Mesenchymal stem cell (in vitro differentiated cells and primary cell): ENCODE results near the gene DYNC1H1.
"Not testable (repeated sequence)": the region's sequence is repeated elsewhere in the genome, so short reads cannot be mapped to it uniquely, and the experiment has no call there.

Experiments
- DNase-seq: peaks from one replicate; pipeline ENCODE4 v3.0.0-alpha.2; 2013
- H2AFZ ChIP-seq: one replicate; pipeline ENCODE4 v1.6.1; 2013; ENCODE audit warnings: low read depth, mild to moderate bottlenecking, control low read depth, inconsistent platforms, low read length, moderate library complexity
- H2AK5ac ChIP-seq: 2 replicates; pipeline ENCODE4 v1.6.1; 2013; ENCODE audit warnings: low read length, moderate library complexity, mild to moderate bottlenecking, inconsistent platforms; ENCODE audit not compliant: severe bottlenecking
- H2BK120ac ChIP-seq: one replicate; pipeline ENCODE4 v1.6.1; 2013; ENCODE audit warnings: low read depth, mild to moderate bottlenecking, inconsistent platforms, low read length, moderate library complexity
- H2BK12ac ChIP-seq, 2 experiments: one replicate each; pipeline ENCODE4 v1.6.1; 2013; ENCODE audit warnings: inconsistent platforms in 2 of 2, low read length in 2 of 2, mild to moderate bottlenecking in 2 of 2, moderate library complexity in 2 of 2, control low read depth in 1 of 2
- H2BK15ac ChIP-seq: one replicate; pipeline ENCODE4 v1.6.1; 2013; ENCODE audit warnings: mild to moderate bottlenecking, low read depth, inconsistent platforms; ENCODE audit not compliant: poor library complexity, severe bottlenecking
- H2BK5ac ChIP-seq: 2 replicates; pipeline ENCODE4 v1.6.1; 2013; ENCODE audit warnings: low read depth, mild to moderate bottlenecking, low read length, control low read depth, inconsistent platforms; ENCODE audit not compliant: poor library complexity, severe bottlenecking
- H3K14ac ChIP-seq, 2 experiments: one replicate each; pipeline ENCODE4 v1.6.1; 2013; ENCODE audit warnings: inconsistent platforms in 2 of 2, low read length in 2 of 2, control low read depth in 1 of 2, mild to moderate bottlenecking in 1 of 2, moderate library complexity in 1 of 2
- H3K18ac ChIP-seq, 2 experiments: one replicate each; pipeline ENCODE4 v1.6.1; 2013; ENCODE audit warnings: inconsistent platforms in 2 of 2, low read length in 2 of 2, control low read depth in 1 of 2, low read depth in 1 of 2, mild to moderate bottlenecking in 1 of 2
- H3K23ac ChIP-seq, 2 experiments: one replicate each; pipeline ENCODE4 v1.6.1; 2013; ENCODE audit warnings: inconsistent platforms in 2 of 2, low read length in 2 of 2, mild to moderate bottlenecking in 2 of 2, moderate library complexity in 2 of 2, control low read depth in 1 of 2
- H3K27ac ChIP-seq: 2 replicates; pipeline ENCODE4 v1.5.1; 2013; ENCODE audit warnings: mild to moderate bottlenecking, moderate library complexity, low read length, control low read depth, inconsistent platforms; ENCODE audit not compliant: poor library complexity, severe bottlenecking
- H3K27me3 ChIP-seq, 2 experiments: 2 replicates each; pipeline versions ENCODE4 v1.6.1 to v1.7.0; 2013; ENCODE audit warnings: low read length in 2 of 2, mild to moderate bottlenecking in 2 of 2, moderate library complexity in 2 of 2, control low read depth in 1 of 2, inconsistent platforms in 1 of 2; ENCODE audit not compliant: control insufficient read depth in 1 of 2, insufficient read depth in 1 of 2
- H3K36me3 ChIP-seq, 2 experiments: 2 replicates each; pipeline versions ENCODE4 v1.6.1 to v1.7.0; 2013; ENCODE audit warnings: low read length in 2 of 2, control low read depth in 1 of 2, inconsistent platforms in 1 of 2, low read depth in 1 of 2, mild to moderate bottlenecking in 1 of 2; ENCODE audit not compliant: insufficient read depth in 2 of 2, control insufficient read depth in 1 of 2
- H3K4ac ChIP-seq, 2 experiments: one replicate each; pipeline ENCODE4 v1.6.1; 2013; ENCODE audit warnings: inconsistent platforms in 2 of 2, low read length in 2 of 2, mild to moderate bottlenecking in 2 of 2, moderate library complexity in 2 of 2, control low read depth in 1 of 2, low read depth in 1 of 2
- H3K4me1 ChIP-seq: 2 replicates; pipeline ENCODE4 v1.6.1; 2013; ENCODE audit warnings: low read depth, low read length, control low read depth; ENCODE audit not compliant: control insufficient read depth, insufficient read depth
- H3K4me2 ChIP-seq: 2 replicates; pipeline ENCODE4 v1.6.1; 2013; ENCODE audit warnings: low read length, mild to moderate bottlenecking, inconsistent platforms; ENCODE audit not compliant: poor library complexity, severe bottlenecking
- H3K4me3 ChIP-seq, 2 experiments: 2 replicates each; pipeline versions ENCODE4 v1.5.1 to v1.7.0; 2013; ENCODE audit warnings: low read length in 2 of 2, mild to moderate bottlenecking in 2 of 2, control low read depth in 1 of 2, low read depth in 1 of 2; ENCODE audit not compliant: insufficient read depth in 1 of 2
- H3K79me1 ChIP-seq: replicated peaks from 2 replicates; pipeline ENCODE4 v1.6.1; 2013; ENCODE audit warnings: mild to moderate bottlenecking, control low read depth, low read length, inconsistent platforms; ENCODE audit not compliant: poor library complexity, severe bottlenecking
- H3K9ac ChIP-seq: 2 replicates; pipeline ENCODE4 v1.7.0; 2013; ENCODE audit warnings: mild to moderate bottlenecking, low read length, moderate library complexity
- H3K9me3 ChIP-seq: 2 replicates; pipeline ENCODE4 v1.7.0; 2013; ENCODE audit warnings: mild to moderate bottlenecking, low read length; ENCODE audit not compliant: control insufficient read depth
- H4K8ac ChIP-seq: one replicate; pipeline ENCODE4 v1.6.1; 2013; ENCODE audit warnings: inconsistent platforms, mild to moderate bottlenecking, low read length, moderate library complexity
- H4K91ac ChIP-seq: one replicate; pipeline ENCODE4 v1.6.1; 2013; ENCODE audit warnings: mild to moderate bottlenecking, low read length, inconsistent platforms
- WGBS: methylation state at CpG from one replicate; pipeline ENCODE4 v1.1.7; 2013; ENCODE audit warnings: mixed read lengths; 5-methylcytosine and 5-hydroxymethylcytosine counted together

DYNC1H1 gene

DNA sequence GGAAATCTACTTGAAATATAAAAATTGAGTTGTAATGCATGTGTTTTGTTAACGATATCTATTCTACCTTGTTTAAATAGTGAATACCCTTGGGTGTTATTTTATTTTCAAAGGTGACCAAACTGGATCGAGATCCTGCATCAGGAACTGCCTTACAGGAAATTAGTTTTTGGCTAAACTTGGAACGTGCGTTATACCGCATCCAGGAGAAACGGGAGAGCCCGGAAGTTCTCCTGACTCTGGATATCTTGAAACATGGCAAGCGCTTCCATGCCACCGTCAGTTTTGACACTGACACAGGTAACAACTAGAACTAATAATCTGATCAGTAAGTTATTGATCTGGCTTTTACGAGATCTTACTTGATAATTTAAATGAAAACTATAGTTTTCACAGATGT, 15.9 kb downstream of the DYNC1H1 start:
- Histone ChIP-seq H3K27me3 (no peaks in the 10 kb centered on the region), H4K91ac (no peak overlapping the region), H3K27ac (peak overlapping the region; percentile 92), H3K79me1 (peaks cover 3% of the 10 kb centered on the region), H3K18ac (no peak overlapping the region), H3K9ac (peak overlapping the region; percentile 77), H3K14ac (no peak overlapping the region), H2BK120ac (no peak overlapping the region), H3K4me3 (peak overlapping the region in 1 of 2 experiments; percentile 3), H3K4ac (no peak overlapping the region), H2BK5ac (no peak overlapping the region), H3K4me2 (no peak overlapping the region), H3K36me3 (peaks cover 27 to 83% of the 10 kb centered on the region in 2 experiments), H2AFZ (no peak overlapping the region), H3K4me1 (peaks cover 10% of the 10 kb centered on the region), H2BK12ac (no peak overlapping the region), H2AK5ac (peak overlapping the region; percentile 95), H2BK15ac (no peak overlapping the region), H4K8ac (no peak overlapping the region), H3K23ac (no peak overlapping the region), H3K9me3 (no peaks in the 10 kb centered on the region)
- WGBS = 96% methylated on average over 8 of the region's 10 CpGs
- DNase-seq = no peak

DNA sequence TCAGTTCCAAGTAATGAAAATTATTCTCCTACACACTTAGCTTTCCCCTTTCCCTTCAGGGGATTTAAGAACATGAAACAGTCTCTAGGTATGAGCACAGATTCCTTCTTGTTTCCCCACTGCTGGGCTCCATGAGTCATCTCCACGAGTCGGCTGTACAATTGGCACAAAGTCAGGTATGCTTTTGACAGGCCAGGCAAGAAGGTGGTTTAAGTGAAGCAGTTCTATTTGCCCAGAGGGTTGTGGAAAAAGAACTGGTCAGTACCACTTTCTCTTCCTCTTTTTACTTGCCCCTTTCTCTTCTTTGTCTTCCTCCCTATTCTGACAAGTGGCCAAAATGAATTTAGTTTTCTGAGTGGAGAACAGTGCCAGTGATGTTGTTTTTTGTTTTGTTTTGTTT, 16.3 kb downstream of the DYNC1H1 start:
- Histone ChIP-seq H3K27ac (peak overlapping the region; percentile 92), H3K4me2 (no peak overlapping the region), H3K4ac (no peak overlapping the region), H2BK5ac (no peak overlapping the region), H3K9me3 (no peaks in the 10 kb centered on the region), H2BK12ac (no peak overlapping the region), H3K9ac (peak overlapping the region; percentile 77), H2BK15ac (no peak overlapping the region), H2AFZ (no peak overlapping the region), H3K79me1 (peaks cover 3% of the 10 kb centered on the region), H3K18ac (no peak overlapping the region), H2AK5ac (no peak overlapping the region), H3K4me3 (no peak overlapping the region), H3K4me1 (peaks cover 8% of the 10 kb centered on the region), H2BK120ac (no peak overlapping the region), H4K91ac (no peak overlapping the region), H3K36me3 (peaks cover 31 to 84% of the 10 kb centered on the region in 2 experiments), H4K8ac (no peak overlapping the region), H3K14ac (no peak overlapping the region), H3K23ac (no peak overlapping the region), H3K27me3 (no peaks in the 10 kb centered on the region)
- 0% methylated on average over 2 of the region's 2 CpGs for WGBS
- DNase-seq = peak; percentile 89

- Histone ChIP-seq H3K27me3 (no peaks in the 10 kb centered on the region), H3K4ac (no peak overlapping the region), H2BK120ac (no peak overlapping the region), H2BK12ac (no peak overlapping the region), H2BK5ac (no peak overlapping the region), H4K8ac (no peak overlapping the region), H3K14ac (no peak overlapping the region), H2BK15ac (no peak overlapping the region), H4K91ac (no peak overlapping the region), H3K27ac (peak overlapping the region; percentile 38), H3K4me3 (no peak overlapping the region), H3K9ac (peak overlapping the region; percentile 14), H3K23ac (no peak overlapping the region), H3K4me2 (no peak overlapping the region), H3K79me1 (peaks cover 8% of the 10 kb centered on the region), H3K9me3 (no peaks in the 10 kb centered on the region), H2AFZ (no peak overlapping the region), H3K18ac (no peak overlapping the region), H2AK5ac (no peak overlapping the region), H3K36me3 (peaks cover 44 to 89% of the 10 kb centered on the region in 2 experiments), H3K4me1 (peaks cover 8% of the 10 kb centered on the region)
- 100% methylated on average over 1 of the region's 6 CpGs for WGBS
- DNase-seq = no peak
Observed at GRCh38 chr14:101982621-101983020, 18.2 kb downstream of the DYNC1H1 start.

DNA sequence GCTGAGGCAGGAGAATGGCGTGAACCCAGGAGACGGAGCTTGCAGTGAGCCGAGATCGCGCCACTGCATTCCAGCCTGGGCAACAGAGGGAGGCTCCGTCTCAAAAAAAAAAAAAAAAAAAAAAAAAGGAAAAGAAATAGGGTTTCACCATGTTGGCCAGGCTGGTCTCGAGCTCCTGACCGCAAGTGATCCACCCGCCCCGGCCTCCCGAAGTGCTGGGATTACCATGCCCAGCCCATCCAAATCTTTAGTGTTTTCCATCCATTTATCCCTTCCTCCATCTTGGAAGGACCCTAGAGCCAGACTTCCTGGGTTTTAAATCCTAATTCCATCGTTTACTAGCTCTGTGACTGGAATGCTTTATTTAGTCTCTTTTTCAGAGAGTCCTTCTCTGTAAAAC, 20.5 kb downstream of the DYNC1H1 start:
- H3K27me3 ChIP-seq, H4K91ac ChIP-seq, H2BK120ac ChIP-seq, H3K9ac ChIP-seq, H4K8ac ChIP-seq, H3K9me3 ChIP-seq, H2BK5ac ChIP-seq, H2BK12ac ChIP-seq, H2AFZ ChIP-seq, H3K14ac ChIP-seq, H2BK15ac ChIP-seq, DNase-seq, H3K4ac ChIP-seq, H3K27ac ChIP-seq, H2AK5ac ChIP-seq, H3K4me1 ChIP-seq, H3K4me2 ChIP-seq, H3K18ac ChIP-seq, H3K4me3 ChIP-seq, H3K23ac ChIP-seq: not testable (repeated sequence)
- H3K36me3 ChIP-seq = peaks cover 56 to 89% of the 10 kb centered on the region in 2 experiments
- peaks cover 11% of the 10 kb centered on the region for H3K79me1 ChIP-seq
- over 99% methylated on average over 7 of the region's 12 CpGs for WGBS
